OCI-LY3 (cell line): ENCODE data around the gene MRAP.

Source experiments
- H2AFZ ChIP-seq: fragments of 200-600, 300-600 bp; shearing (Covaris generic); 2 replicates; pipeline ENCODE4 v1.6.0; 2014; ENCODE audit warnings: antibody characterized with exemption, low read depth, low read length
- H3K27ac ChIP-seq: fragments of 200-600, 300-600 bp; sonication (generic); 2 replicates; pipeline ENCODE4 v1.5.1; 2014; ENCODE audit warnings: mild to moderate bottlenecking, low read length, moderate library complexity, mixed read lengths
- H3K27me3 ChIP-seq: fragments of 200-600, 300-600 bp; sonication (generic); 2 replicates; pipeline ENCODE4 v1.6.1; 2014; ENCODE audit warnings: low read depth, low read length, mixed read lengths
- H3K36me3 ChIP-seq: fragments of 200-600, 300-600 bp; sonication (generic); replicated peaks from 2 replicates; pipeline ENCODE3; 2014; ENCODE audit warnings: low read depth, low read length, mixed read lengths
- H3K4me1 ChIP-seq: fragments of 300-600, 200-600 bp; sonication (generic); 2 replicates; pipeline ENCODE4 v1.6.1; 2014; ENCODE audit warnings: low read length, mixed read lengths
- H3K4me2 ChIP-seq: fragments of 200-600, 300-600 bp; sonication (generic); 2 replicates; pipeline ENCODE4 v1.6.1; 2014; ENCODE audit warnings: low read length, mixed read lengths
- H3K4me3 ChIP-seq: fragments of 300-600, 200-600 bp; sonication (generic); 2 replicates; pipeline ENCODE4 v1.5.1; 2014; ENCODE audit warnings: antibody characterized with exemption, mild to moderate bottlenecking, low read length, moderate library complexity
- H3K79me2 ChIP-seq: fragments of 300-600, 200-600 bp; shearing (Covaris generic); 2 replicates; pipeline ENCODE4 v1.6.1; 2014; ENCODE audit warnings: mild to moderate bottlenecking, low read length, mixed read lengths
- H3K9ac ChIP-seq: fragments of 300-600, 200-600 bp; shearing (Covaris generic); 2 replicates; pipeline ENCODE4 v1.6.0; 2014; ENCODE audit warnings: mild to moderate bottlenecking, low read length, moderate library complexity
- H3K9me3 ChIP-seq: fragments of 200-600, 300-600 bp; shearing (Covaris generic); 2 replicates; pipeline ENCODE4 v1.6.1; 2014; ENCODE audit warnings: low read length, mixed read lengths; ENCODE audit not compliant: insufficient read depth
- H4K20me1 ChIP-seq: fragments of 200-600, 300-600 bp; sonication (generic); 2 replicates; pipeline ENCODE4 v1.6.1; 2016; ENCODE audit warnings: low read length, mixed read lengths; ENCODE audit not compliant: insufficient read depth
- EZH2phosphoT487 ChIP-seq: fragments of 200-600 bp; shearing (Covaris generic); IDR thresholded peaks from 2 replicates; pipeline ENCODE4 v1.6.1; 2018; ENCODE audit warnings: antibody characterized with exemption, mixed run types, low read depth
- TF ChIP-seq, protein P1 (sequence below): fragments of 200-600, 300-600 bp; sonication (generic); IDR thresholded peaks from 2 replicates; pipeline ENCODE4 v1.5.1; 2014; ENCODE audit warnings: antibody characterized with exemption, low read length, low read depth

The MRAP gene

DNA sequence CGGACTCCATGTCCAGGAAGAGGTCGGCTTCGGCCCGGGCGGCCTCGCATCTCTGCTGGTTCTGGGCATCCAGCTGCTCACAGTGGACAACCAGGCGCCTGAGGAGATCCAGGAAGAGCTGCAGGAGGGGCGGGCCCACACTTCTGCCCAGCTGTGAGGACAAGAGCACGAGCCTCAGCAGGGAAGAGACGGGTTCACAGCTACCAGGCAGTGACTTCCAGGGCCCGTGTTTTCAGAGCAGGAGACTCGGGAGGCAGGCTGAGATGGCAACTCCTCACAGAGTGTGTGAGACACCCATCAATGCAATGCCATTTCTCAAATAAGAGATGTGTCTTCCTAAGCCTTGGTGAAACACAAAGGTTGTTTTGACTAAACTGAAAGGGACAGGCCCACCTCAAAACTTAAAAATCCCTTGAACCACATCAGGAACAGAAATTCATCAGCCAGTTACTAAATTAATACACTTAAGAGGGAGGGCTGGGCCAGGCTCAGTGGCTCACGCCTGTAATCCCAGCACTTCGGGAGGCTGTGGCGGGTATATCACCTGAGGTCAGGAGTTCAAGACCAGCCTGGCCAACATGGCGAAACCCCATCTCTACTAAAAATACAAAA, 50.8 kb downstream of the MRAP start:
- Histone ChIP-seq H4K20me1 (no peaks in the 10 kb centered on the region), H3K27ac (no peak overlapping the region), H3K9me3 (no peaks in the 10 kb centered on the region), H3K27me3 (no peaks in the 10 kb centered on the region), H3K9ac (no peak overlapping the region), H3K4me3 (no peak overlapping the region), H3K4me1 (peaks cover 2% of the 10 kb centered on the region; the same call in 1 of the 2 replicates), H2AFZ (no peak overlapping the region), H3K4me2 (no peak overlapping the region), H3K36me3 (peaks cover 60% of the 10 kb centered on the region), H3K79me2 (no peaks in the 10 kb centered on the region)
- no peak for TF ChIP-seq EZH2phosphoT487
- TF ChIP-seq, protein P1, sequence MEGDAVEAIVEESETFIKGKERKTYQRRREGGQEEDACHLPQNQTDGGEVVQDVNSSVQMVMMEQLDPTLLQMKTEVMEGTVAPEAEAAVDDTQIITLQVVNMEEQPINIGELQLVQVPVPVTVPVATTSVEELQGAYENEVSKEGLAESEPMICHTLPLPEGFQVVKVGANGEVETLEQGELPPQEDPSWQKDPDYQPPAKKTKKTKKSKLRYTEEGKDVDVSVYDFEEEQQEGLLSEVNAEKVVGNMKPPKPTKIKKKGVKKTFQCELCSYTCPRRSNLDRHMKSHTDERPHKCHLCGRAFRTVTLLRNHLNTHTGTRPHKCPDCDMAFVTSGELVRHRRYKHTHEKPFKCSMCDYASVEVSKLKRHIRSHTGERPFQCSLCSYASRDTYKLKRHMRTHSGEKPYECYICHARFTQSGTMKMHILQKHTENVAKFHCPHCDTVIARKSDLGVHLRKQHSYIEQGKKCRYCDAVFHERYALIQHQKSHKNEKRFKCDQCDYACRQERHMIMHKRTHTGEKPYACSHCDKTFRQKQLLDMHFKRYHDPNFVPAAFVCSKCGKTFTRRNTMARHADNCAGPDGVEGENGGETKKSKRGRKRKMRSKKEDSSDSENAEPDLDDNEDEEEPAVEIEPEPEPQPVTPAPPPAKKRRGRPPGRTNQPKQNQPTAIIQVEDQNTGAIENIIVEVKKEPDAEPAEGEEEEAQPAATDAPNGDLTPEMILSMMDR: no peak

DNA sequence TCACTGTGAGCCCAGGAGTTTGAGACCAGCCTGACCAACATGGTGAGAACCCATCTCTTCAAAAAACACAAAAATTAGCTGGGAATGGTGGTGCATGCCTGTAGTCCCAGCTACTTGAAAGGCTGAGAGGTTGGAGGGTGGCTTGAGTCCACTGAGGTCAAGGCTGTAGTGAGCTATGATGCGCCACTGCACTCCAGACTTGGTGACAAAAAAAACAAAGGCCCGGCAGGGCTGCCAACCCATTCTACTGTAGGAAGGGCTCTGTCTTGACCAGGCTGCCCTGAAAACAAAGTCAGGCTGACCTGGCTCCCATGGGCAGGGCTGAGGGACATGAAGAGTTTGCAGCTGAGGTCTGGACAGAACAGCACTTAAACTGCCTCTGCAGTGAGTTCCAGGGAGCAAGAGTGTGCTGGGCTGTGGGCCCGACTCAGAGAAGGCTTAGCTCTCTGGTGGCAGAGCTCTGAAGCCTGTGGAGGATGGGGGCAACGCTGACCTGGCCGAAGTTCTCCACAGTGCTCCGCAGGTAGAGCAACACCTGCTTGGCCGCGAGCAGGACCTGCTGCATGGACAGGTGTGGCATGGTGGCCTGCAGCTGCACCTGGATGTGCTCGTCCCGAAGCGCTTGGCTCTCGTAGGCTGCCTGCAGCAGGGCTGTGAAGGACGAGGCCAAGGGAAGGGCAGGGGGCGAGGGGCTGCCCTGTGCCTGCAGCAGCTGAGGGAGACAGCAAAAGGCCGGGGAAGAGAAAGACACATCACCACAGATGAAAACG, 51.7 kb downstream of the MRAP start:
- H3K79me2 ChIP-seq: no peaks in the 10 kb centered on the region
- H3K4me3 ChIP-seq: no peak overlapping the region
- no peaks in the 10 kb centered on the region for H4K20me1 ChIP-seq
- peaks cover 56% of the 10 kb centered on the region for H3K36me3 ChIP-seq
- H3K4me1 ChIP-seq: peaks cover 2% of the 10 kb centered on the region; the same call in 1 of the 2 replicates
- no peak for TF ChIP-seq EZH2phosphoT487
- TF ChIP-seq, protein P1: no peak
- H3K4me2 ChIP-seq: no peak overlapping the region
- no peaks in the 10 kb centered on the region for H3K9me3 ChIP-seq
- no peak overlapping the region for H3K27ac ChIP-seq
- H3K27me3 ChIP-seq: no peaks in the 10 kb centered on the region
- no peak overlapping the region for H2AFZ ChIP-seq
- no peak overlapping the region for H3K9ac ChIP-seq

DNA sequence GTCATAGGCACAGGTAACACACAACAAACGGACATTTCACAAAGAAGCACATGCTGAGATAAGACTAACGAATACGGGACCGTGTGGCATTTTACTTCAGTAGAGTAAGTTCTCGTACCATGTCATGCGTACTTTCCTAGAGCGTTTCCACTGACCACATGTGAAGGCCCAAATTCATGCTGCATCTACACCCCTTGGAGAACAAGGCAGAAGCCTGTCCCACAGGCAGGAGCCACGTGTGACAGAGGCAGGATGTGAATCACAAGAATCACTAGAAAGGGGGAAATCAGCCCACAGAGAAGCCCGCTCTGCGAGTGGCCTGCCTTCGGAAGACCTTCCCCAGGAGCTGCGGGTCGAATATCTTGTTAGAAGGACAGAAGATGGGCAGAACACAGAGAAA, 52.3 kb downstream of the MRAP start:
- no peak for TF ChIP-seq EZH2phosphoT487
- TF ChIP-seq, protein P1: no peak
- H3K36me3 ChIP-seq: peaks cover 52% of the 10 kb centered on the region
- H3K4me3 ChIP-seq: no peak overlapping the region
- no peak overlapping the region for H3K27ac ChIP-seq
- H2AFZ ChIP-seq: no peak overlapping the region
- H3K4me2 ChIP-seq: no peak overlapping the region
- no peaks in the 10 kb centered on the region for H4K20me1 ChIP-seq
- no peaks in the 10 kb centered on the region for H3K9me3 ChIP-seq
- H3K27me3 ChIP-seq: no peaks in the 10 kb centered on the region
- H3K4me1 ChIP-seq: peaks cover 2% of the 10 kb centered on the region; the same call in 1 of the 2 replicates
- no peaks in the 10 kb centered on the region for H3K79me2 ChIP-seq
- H3K9ac ChIP-seq: no peak overlapping the region

DNA sequence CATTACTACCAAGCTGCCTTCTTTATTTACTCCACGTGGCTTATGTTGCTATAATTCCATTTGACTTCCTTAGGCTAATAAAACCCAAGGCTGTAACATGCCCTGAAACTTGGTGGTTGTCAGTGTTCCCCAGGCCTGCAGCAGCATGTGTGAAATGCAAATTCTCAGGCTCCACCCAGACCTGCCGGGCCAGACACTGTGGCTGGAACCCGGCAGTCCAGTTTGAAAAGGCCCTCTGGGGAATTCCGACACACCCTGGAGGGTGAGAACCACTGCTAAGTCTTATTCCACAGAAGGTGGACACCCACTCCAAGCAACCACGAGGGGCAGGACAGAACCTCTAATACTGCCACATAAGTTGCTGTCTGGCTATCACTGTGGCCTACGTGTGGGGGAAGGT, 52.8 kb downstream of the MRAP start:
- Histone ChIP-seq H3K9ac (no peak overlapping the region), H3K4me1 (peaks cover 2% of the 10 kb centered on the region; the same call in 1 of the 2 replicates)

More for the DNA sequence above, 52.8 kb downstream of the MRAP start:
- Histone ChIP-seq H3K4me2 (no peak overlapping the region), H3K79me2 (no peaks in the 10 kb centered on the region), H3K9me3 (no peaks in the 10 kb centered on the region), H3K4me3 (no peak overlapping the region), H3K27ac (no peak overlapping the region), H3K36me3 (peaks cover 48% of the 10 kb centered on the region), H3K27me3 (no peaks in the 10 kb centered on the region), H4K20me1 (no peaks in the 10 kb centered on the region), H2AFZ (no peak overlapping the region)
- no peak for TF ChIP-seq EZH2phosphoT487
- TF ChIP-seq, protein P1: no peak
